Lung (tissue), 12 donors: ENCODE measurements around the gene ERC2. TPM values are rescaled to one million over a fixed set of nuclear protein-coding genes. Genes with fewer than 3 reads are reported as not detected.

Experiments
- ATAC-seq: fragments of 200-7000 bp; cut with Tn5 transposase; one replicate; pipeline ENCODE4 v1.9.1; 2020; ENCODE audit warnings: moderate number of reproducible peaks; ENCODE audit not compliant: insufficient read depth, low FRiP score
- DNase-seq, 3 donors: peaks; one replicate each; pipeline ENCODE4 v3.0.0-alpha.2; 2013 to 2017
- H3K27ac ChIP-seq, 2 donors: one replicate each; pipeline ENCODE4 v1.5.1; 2013; ENCODE audit warnings: mild to moderate bottlenecking in 2 of 2, moderate library complexity in 2 of 2, control low read depth in 1 of 2, inconsistent platforms in 1 of 2, low read depth in 1 of 2, low read length in 1 of 2
- H3K27me3 ChIP-seq, 3 donors: one replicate each; pipeline ENCODE4 v1.5.1; 2013; ENCODE audit warnings: low read length in 2 of 3; ENCODE audit not compliant: control insufficient read depth in 3 of 3, insufficient read depth in 3 of 3
- H3K36me3 ChIP-seq, 4 donors: one replicate each; pipeline ENCODE4 v1.5.1; 2013; ENCODE audit warnings: low read length in 4 of 4, mild to moderate bottlenecking in 1 of 4, moderate library complexity in 1 of 4; ENCODE audit not compliant: control insufficient read depth in 4 of 4, insufficient read depth in 4 of 4
- H3K4me1 ChIP-seq, 5 donors: one replicate each; pipeline ENCODE4 v1.5.1; 2013; ENCODE audit warnings: low read length in 5 of 5, mild to moderate bottlenecking in 2 of 5, moderate library complexity in 1 of 5; ENCODE audit not compliant: control insufficient read depth in 5 of 5, insufficient read depth in 5 of 5
- H3K4me3 ChIP-seq: one replicate; pipeline ENCODE4 v1.5.1; 2013; ENCODE audit warnings: mild to moderate bottlenecking, control low read depth, moderate library complexity
- H3K9ac ChIP-seq, 2 donors: one replicate each; pipeline ENCODE4 v1.5.1; 2013; ENCODE audit warnings: low read length in 2 of 2, control low read depth in 1 of 2; ENCODE audit not compliant: insufficient read depth in 1 of 2
- H3K9me3 ChIP-seq, 4 donors: one replicate each; pipeline ENCODE4 v1.5.1; 2013; ENCODE audit warnings: low read length in 3 of 4, mild to moderate bottlenecking in 1 of 4, moderate library complexity in 1 of 4; ENCODE audit not compliant: control insufficient read depth in 4 of 4, insufficient read depth in 3 of 4
- CTCF ChIP-seq: IDR thresholded peaks from 2 replicates; pipeline ENCODE4 v1.5.1; 2012; ENCODE audit warnings: mild to moderate bottlenecking; ENCODE audit errors: control extremely low read depth, extremely low read depth
- WGBS, 2 donors: extraction: QIAGEN DNeasy Blood & Tissue Kit; methylation state at CpG; one replicate each; pipeline ENCODE4 v1.1.7; 2013; 5-methylcytosine and 5-hydroxymethylcytosine counted together
- polyA plus RNA-seq, 2 donors: library from polyadenylated mRNA; stranded (reverse); fragments of 200-250 nt; gene quantifications; one replicate each; pipeline ENCODE4 v1.2.1, GENCODE V29; 2013
- total RNA-seq, 2 donors: library from RNA; depleted of rRNA in 1 of 2; stranded (reverse); fragments of >200 nt in 1 of 2; gene quantifications; one replicate each; pipeline ENCODE4 v1.2.1, GENCODE V29; 2014 to 2021
- donor health status: control.
- donor health status: control.
- donor health status: Bipolar disorder and iron deficiency.
- donor health status: healthy.
- donor health status: DM: yes; HTN: yes; CAD: no.

The ERC2 gene
- total and polyA plus RNA-seq, 4 donors = 0.20 to 3.5 (median 0.97) TPM

- Histone ChIP-seq H3K9ac (no peak overlapping the region), H3K27me3 (peaks cover 0 to 4% (median 0%) of the 10 kb centered on the region in 3 donors), H3K27ac (no peak overlapping the region), H3K9me3 (peaks cover 0 to 2% (median 0%) of the 10 kb centered on the region in 4 donors), H3K4me1 (no peaks in the 10 kb centered on the region), H3K36me3 (no peaks in the 10 kb centered on the region), H3K4me3 (no peak overlapping the region)
- 88 to 91% methylated on average over 14 of the region's 14 CpGs for WGBS, 2 donors
- no peak for TF ChIP-seq CTCF
- DNase-seq = no peak
- no peak for ATAC-seq
These were observed 565.9 kb downstream of the ERC2 start for GRCh38 chr3:55902221-55902900.

- DNase-seq (no peak), ATAC-seq (no peak)
- H3K4me3 ChIP-seq = no peak overlapping the region
- no peak overlapping the region for H3K9ac ChIP-seq
- no peaks in the 10 kb centered on the region for H3K36me3 ChIP-seq
- peaks cover 0 to 4% (median 0%) of the 10 kb centered on the region in 3 donors for H3K27me3 ChIP-seq
- H3K27ac ChIP-seq = no peak overlapping the region
- 70 to 78% methylated on average over 3 of the region's 3 CpGs for WGBS, 2 donors
- no peak for TF ChIP-seq CTCF
- H3K9me3 ChIP-seq = peaks cover 0 to 2% (median 0%) of the 10 kb centered on the region in 4 donors
- no peaks in the 10 kb centered on the region for H3K4me1 ChIP-seq
These were observed 568.4 kb downstream of the ERC2 start for GRCh38 chr3:55899887-55900286.

GRCh38 chr3:55897573-55898224, 570.6 kb downstream of the ERC2 start:
- H3K27me3 ChIP-seq = peaks cover 0 to 4% (median 0%) of the 10 kb centered on the region in 3 donors
- TF ChIP-seq CTCF = no peak
- DNase-seq (peak in 2 of 3 donors; percentile 31 to 43), ATAC-seq (peak; percentile 50)
- H3K27ac ChIP-seq = no peak overlapping the region
- no peaks in the 10 kb centered on the region for H3K36me3 ChIP-seq
- H3K4me3 ChIP-seq = no peak overlapping the region
- no peaks in the 10 kb centered on the region for H3K4me1 ChIP-seq
- peaks cover 0 to 2% (median 0%) of the 10 kb centered on the region in 4 donors for H3K9me3 ChIP-seq
- no peak overlapping the region for H3K9ac ChIP-seq
- 44 to 51% methylated on average over 4 of the region's 4 CpGs for WGBS, 2 donors
